H9 (cell line): ENCODE measurements around the gene RB1. TPM values are rescaled to one million over a fixed set of nuclear protein-coding genes. Genes with fewer than 3 reads are reported as not detected.

Experiments
- DNase-seq: peaks from one replicate; pipeline ENCODE4 v3.0.0-alpha.2; 2017
- H2AFZ ChIP-seq: one replicate; pipeline ENCODE4 v1.6.1; 2013; ENCODE audit warnings: mild to moderate bottlenecking, low read length, control low read depth, moderate library complexity
- H2AK5ac ChIP-seq: 2 replicates; pipeline ENCODE4 v1.6.1; 2013; ENCODE audit warnings: low read length, control low read depth, mixed read lengths; ENCODE audit not compliant: insufficient read length
- H2BK120ac ChIP-seq: one replicate; pipeline ENCODE4 v1.6.1; 2013; ENCODE audit warnings: low read depth, mild to moderate bottlenecking, low read length, control low read depth, inconsistent platforms; ENCODE audit not compliant: poor library complexity, severe bottlenecking
- H2BK12ac ChIP-seq: 2 replicates; pipeline ENCODE4 v1.6.1; 2013; ENCODE audit warnings: low read length, control low read depth, mixed read lengths, low read depth; ENCODE audit not compliant: insufficient read length
- H2BK15ac ChIP-seq: 2 replicates; pipeline ENCODE4 v1.6.1; 2013; ENCODE audit warnings: low read depth, low read length, control low read depth
- H2BK20ac ChIP-seq: one replicate; pipeline ENCODE4 v1.6.1; 2013; ENCODE audit warnings: low read depth, mild to moderate bottlenecking, low read length, control low read depth, inconsistent platforms; ENCODE audit not compliant: poor library complexity, severe bottlenecking
- H2BK5ac ChIP-seq: 2 replicates; pipeline ENCODE4 v1.6.1; 2013; ENCODE audit warnings: low read length, control low read depth, mixed read lengths; ENCODE audit not compliant: insufficient read length
- H3K14ac ChIP-seq: 2 replicates; pipeline ENCODE4 v1.6.1; 2013; ENCODE audit warnings: low read length, control low read depth; ENCODE audit not compliant: insufficient read depth
- H3K18ac ChIP-seq: 2 replicates; pipeline ENCODE4 v1.6.1; 2013; ENCODE audit warnings: low read depth, mild to moderate bottlenecking, mixed read lengths, low read length, control low read depth; ENCODE audit not compliant: insufficient read length
- H3K23ac ChIP-seq: 2 replicates; pipeline ENCODE4 v1.6.1; 2013; ENCODE audit warnings: low read length, control low read depth, mixed read lengths, low read depth; ENCODE audit not compliant: insufficient read length
- H3K23me2 ChIP-seq: 2 replicates; pipeline ENCODE4 v1.6.1; 2013; ENCODE audit warnings: low read depth, mild to moderate bottlenecking, mixed read lengths, low read length, control low read depth; ENCODE audit not compliant: insufficient read length, poor library complexity, severe bottlenecking
- H3K27ac ChIP-seq: 2 replicates; pipeline ENCODE4 v1.5.1; 2013; ENCODE audit warnings: low read length, control low read depth, mixed read lengths, low read depth; ENCODE audit not compliant: insufficient read length
- H3K27me3 ChIP-seq: 2 replicates; pipeline ENCODE4 v1.6.1; 2013; ENCODE audit warnings: low read length, control low read depth, inconsistent platforms; ENCODE audit not compliant: insufficient read depth
- H3K4ac ChIP-seq: 2 replicates; pipeline ENCODE4 v1.6.1; 2013; ENCODE audit warnings: low read depth, mild to moderate bottlenecking, control low read depth, inconsistent platforms, low read length, moderate library complexity
- H3K4me1 ChIP-seq: 2 replicates; pipeline ENCODE4 v1.6.1; 2013; ENCODE audit warnings: low read length, control low read depth, inconsistent platforms; ENCODE audit not compliant: insufficient read depth
- H3K4me2 ChIP-seq: 2 replicates; pipeline ENCODE4 v1.6.1; 2013; ENCODE audit warnings: low read length, control low read depth, mixed read lengths; ENCODE audit not compliant: insufficient read length, insufficient read depth
- H3K56ac ChIP-seq: 2 replicates; pipeline ENCODE4 v1.6.1; 2013; ENCODE audit warnings: low read depth, mild to moderate bottlenecking, mixed read lengths, low read length, control low read depth; ENCODE audit not compliant: insufficient read length
- H3K79me1 ChIP-seq: 2 replicates; pipeline ENCODE4 v1.6.1; 2013; ENCODE audit warnings: low read depth, mild to moderate bottlenecking, moderate library complexity, low read length, control low read depth, inconsistent platforms; ENCODE audit not compliant: insufficient read depth, poor library complexity, severe bottlenecking
- H3K79me2 ChIP-seq: 2 replicates; pipeline ENCODE4 v1.6.1; 2013; ENCODE audit warnings: low read length, control low read depth, inconsistent platforms; ENCODE audit not compliant: insufficient read depth
- H3K9ac ChIP-seq: 2 replicates; pipeline ENCODE4 v1.6.1; 2013; ENCODE audit warnings: low read length, control low read depth, mixed read lengths; ENCODE audit not compliant: insufficient read length; ENCODE audit errors: extremely low read depth
- H3K9me3 ChIP-seq: one replicate; pipeline ENCODE4 v1.6.1; 2013; ENCODE audit warnings: low read depth, low read length, inconsistent platforms; ENCODE audit not compliant: control insufficient read depth
- H3T11ph ChIP-seq: one replicate; pipeline ENCODE4 v1.6.1; 2013; ENCODE audit warnings: mild to moderate bottlenecking, low read length, control low read depth, inconsistent platforms
- H4K20me1 ChIP-seq: one replicate; pipeline ENCODE4 v1.6.1; 2013; ENCODE audit not compliant: control insufficient read depth, insufficient read length, insufficient read depth
- H4K5ac ChIP-seq: 2 replicates; pipeline ENCODE4 v1.6.1; 2013; ENCODE audit warnings: low read depth, mild to moderate bottlenecking, mixed read lengths, low read length, control low read depth; ENCODE audit not compliant: insufficient read length
- H4K8ac ChIP-seq: replicated peaks from 2 replicates; pipeline ENCODE4 v1.6.1; 2013; ENCODE audit warnings: low read length, control low read depth, mixed read lengths, low read depth; ENCODE audit not compliant: insufficient read length
- H4K91ac ChIP-seq: 2 replicates; pipeline ENCODE4 v1.6.1; 2013; ENCODE audit warnings: low read depth, mild to moderate bottlenecking, moderate library complexity, mixed read lengths, low read length, control low read depth; ENCODE audit not compliant: insufficient read length
- H3K27ac Mint-ChIP-seq, 3 experiments: 2 replicates in 2 of 3; 3 replicates in 1 of 3; pipeline ENCODE4 v1.8.0; 2020 to 2021; ENCODE audit warnings: mixed read lengths in 3 of 3, mild to moderate bottlenecking in 1 of 3, moderate library complexity in 1 of 3
- H3K27me3 Mint-ChIP-seq: 2 replicates; pipeline ENCODE4 v1.8.0; 2021; ENCODE audit warnings: low read depth, mild to moderate bottlenecking, moderate library complexity, mixed read lengths
- H3K36me3 Mint-ChIP-seq, 3 experiments: 2 replicates in 2 of 3; 3 replicates in 1 of 3; pipeline ENCODE4 v1.8.0; 2020 to 2021; ENCODE audit warnings: low read depth in 3 of 3, mixed read lengths in 3 of 3; ENCODE audit not compliant: insufficient read depth in 1 of 3
- H3K4me1 Mint-ChIP-seq, 2 experiments: 2 replicates each; pipeline ENCODE4 v1.8.0; 2020; ENCODE audit warnings: mixed read lengths in 2 of 2
- H3K4me3 Mint-ChIP-seq, 2 experiments: 2 replicates in 1 of 2; 3 replicates in 1 of 2; pipeline ENCODE4 v1.8.0; 2020 to 2021; ENCODE audit warnings: mild to moderate bottlenecking in 2 of 2, mixed read lengths in 2 of 2, moderate library complexity in 1 of 2
- H3K9me3 Mint-ChIP-seq, 2 experiments: 2 replicates in 1 of 2; 3 replicates in 1 of 2; pipeline ENCODE4 v1.8.0; 2020; ENCODE audit warnings: mild to moderate bottlenecking in 2 of 2, mixed read lengths in 2 of 2, moderate library complexity in 1 of 2
- CTCF ChIP-seq: fragments of 200-600 bp; sonication (generic); conservative IDR thresholded peaks from 3 replicates; pipeline ENCODE4 v1.8.0; 2021; ENCODE audit warnings: antibody characterized with exemption, mild to moderate bottlenecking
- total RNA-seq: library from RNA; stranded (reverse); gene quantifications from 2 replicates; pipeline ENCODE4 v1.2.1, GENCODE V29; 2021

The RB1 gene
- total RNA-seq, 1 experiment from 2014 or later, result 20.5 TPM

GRCh38 chr13:48414501-48414900, 111.0 kb downstream of the RB1 start:
- Histone ChIP-seq H2BK20ac (no peak overlapping the region), H4K91ac (no peak overlapping the region), H3K18ac (no peak overlapping the region), H3K4me2 (no peak overlapping the region), H2BK120ac (no peak overlapping the region), H3K14ac (no peak overlapping the region), H4K20me1 (no peaks in the 10 kb centered on the region), H2AFZ (no peak overlapping the region), H4K8ac (no peak overlapping the region), H2BK15ac (no peak overlapping the region), H3K4me1 (no peaks in the 10 kb centered on the region; the same call in 1 of the 2 replicates), H3K4ac (no peak overlapping the region), H4K5ac (no peak overlapping the region), H3K23me2 (no peaks in the 10 kb centered on the region), H2AK5ac (no peak overlapping the region), H3K9ac (no peak overlapping the region), H3K23ac (no peak overlapping the region), H2BK12ac (no peak overlapping the region), H3K9me3 (no peaks in the 10 kb centered on the region), H3K79me1 (no peaks in the 10 kb centered on the region), H3K27ac (no peak overlapping the region), H3K79me2 (no peaks in the 10 kb centered on the region), H3K56ac (no peak overlapping the region), H3K27me3 (no peaks in the 10 kb centered on the region), H3T11ph (no peak overlapping the region), H2BK5ac (no peak overlapping the region)
- no peaks in the 10 kb centered on the region; the same call in 1 of the 2 replicates for H3K27me3 Mint-ChIP-seq
- no peak overlapping the region for H3K4me3 Mint-ChIP-seq
- H3K4me1 Mint-ChIP-seq, result peaks cover 22% of the 10 kb centered on the region in 2 experiments
- H3K27ac Mint-ChIP-seq, result no peak overlapping the region
- DNase-seq, result no peak
- H3K36me3 Mint-ChIP-seq, result peaks cover 13 to 30% (median 29%) of the 10 kb centered on the region in 3 experiments
- TF ChIP-seq CTCF, result no peak
- H3K9me3 Mint-ChIP-seq, result peaks cover 17 to 23% of the 10 kb centered on the region in 2 experiments
